SH-SY5Y (cell line): ENCODE data around the gene TSEN2.

Experiments
- GATA2 ChIP-seq: IDR thresholded peaks from 2 replicates; pipeline ENCODE4 v1.6.1; 2011; ENCODE audit warnings: mild to moderate bottlenecking, low read depth, low read length
- GATA3 ChIP-seq: IDR thresholded peaks from 2 replicates; pipeline ENCODE4 v1.6.1; 2011; ENCODE audit warnings: low read depth, mild to moderate bottlenecking, low read length, moderate library complexity

DNA sequence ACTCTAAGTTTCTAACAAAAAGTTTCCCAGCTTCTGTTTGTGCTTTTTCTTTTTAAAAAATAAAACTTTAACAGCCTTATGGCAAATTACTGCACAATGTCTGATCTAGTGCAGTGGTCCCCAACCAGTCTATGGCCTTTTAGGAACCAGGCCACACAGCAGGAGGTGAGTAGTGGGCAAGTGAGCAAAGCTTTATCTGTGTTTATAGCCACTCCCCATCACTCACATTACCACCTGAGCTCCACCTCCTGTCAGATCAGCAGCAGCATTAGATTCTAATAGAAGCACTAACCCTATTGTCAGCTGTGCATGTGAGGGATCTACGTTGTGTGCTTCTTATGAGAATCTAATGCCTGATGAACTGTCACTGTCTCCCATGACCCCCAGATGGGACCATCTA is 78.2 kb downstream of the TSEN2 start:
- TF ChIP-seq GATA2 (no peak), GATA3 (no peak)
